ENCODE data around the gene OGFOD1.

OGFOD1 gene

GRCh38 chr16:56515665-56516064 lies 64.3 kb downstream of the OGFOD1 start:
- peaks cover 2 to 4% of the 10 kb centered on the region in 2 donors for H3K36me3 ChIP-seq (ENCODE audit: control insufficient read depth in 2 of 2, insufficient read depth in 2 of 2, low read length in 2 of 2)
- no peak overlapping the region for H3K4me3 ChIP-seq (ENCODE audit: low read length in 2 of 2)
- no peak overlapping the region for H3K9ac ChIP-seq (ENCODE audit: low read depth in 1 of 2, low read length in 2 of 2)
- peaks cover 4 to 13% of the 10 kb centered on the region in 2 donors for H3K4me1 ChIP-seq (ENCODE audit: control insufficient read depth in 2 of 2, insufficient read depth in 2 of 2, low read length in 2 of 2)
- H3K9me3 ChIP-seq (ENCODE audit: control insufficient read depth in 2 of 2, low read length in 2 of 2), result no peaks in the 10 kb centered on the region
- H3K27me3 ChIP-seq (ENCODE audit: control insufficient read depth in 2 of 2, insufficient read depth in 2 of 2, low read length in 2 of 2), result no peaks in the 10 kb centered on the region
- no peak overlapping the region for H3K27ac ChIP-seq (ENCODE audit: low read depth in 2 of 2, low read length in 2 of 2)

GRCh38 chr16:56517206-56517605 lies 65.9 kb downstream of the OGFOD1 start:
- H3K27ac ChIP-seq (ENCODE audit: low read depth in 2 of 2, low read length in 2 of 2), result no peak overlapping the region
- H3K9me3 ChIP-seq (ENCODE audit: control insufficient read depth in 2 of 2, low read length in 2 of 2), result no peaks in the 10 kb centered on the region
- peaks cover 4 to 13% of the 10 kb centered on the region in 2 donors for H3K4me1 ChIP-seq (ENCODE audit: control insufficient read depth in 2 of 2, insufficient read depth in 2 of 2, low read length in 2 of 2)
- H3K27me3 ChIP-seq (ENCODE audit: control insufficient read depth in 2 of 2, insufficient read depth in 2 of 2, low read length in 2 of 2), result no peaks in the 10 kb centered on the region
- no peak overlapping the region for H3K9ac ChIP-seq (ENCODE audit: low read depth in 1 of 2, low read length in 2 of 2)
- peaks cover 0 to 4% of the 10 kb centered on the region in 2 donors for H3K36me3 ChIP-seq (ENCODE audit: control insufficient read depth in 2 of 2, insufficient read depth in 2 of 2, low read length in 2 of 2)
- no peak overlapping the region for H3K4me3 ChIP-seq (ENCODE audit: low read length in 2 of 2)

- Histone ChIP-seq H3K27ac (ENCODE audit: low read depth in 2 of 2, low read length in 2 of 2) (no peak overlapping the region), H3K27me3 (ENCODE audit: control insufficient read depth in 2 of 2, insufficient read depth in 2 of 2, low read length in 2 of 2) (no peaks in the 10 kb centered on the region), H3K9ac (ENCODE audit: low read depth in 1 of 2, low read length in 2 of 2) (no peak overlapping the region), H3K9me3 (ENCODE audit: control insufficient read depth in 2 of 2, low read length in 2 of 2) (no peaks in the 10 kb centered on the region), H3K4me3 (ENCODE audit: low read length in 2 of 2) (no peak overlapping the region), H3K36me3 (ENCODE audit: control insufficient read depth in 2 of 2, insufficient read depth in 2 of 2, low read length in 2 of 2) (no peaks in the 10 kb centered on the region), H3K4me1 (ENCODE audit: control insufficient read depth in 2 of 2, insufficient read depth in 2 of 2, low read length in 2 of 2) (peaks cover 4 to 13% of the 10 kb centered on the region in 2 donors)
Observed at GRCh38 chr16:56518425-56518824, 67.1 kb downstream of the OGFOD1 start.

- Histone ChIP-seq H3K9ac (ENCODE audit: low read depth in 1 of 2, low read length in 2 of 2) (peak within 1 kb of the TSS; percentile 83 to 92), H3K27me3 (ENCODE audit: control insufficient read depth in 2 of 2, insufficient read depth in 2 of 2, low read length in 2 of 2) (no peaks in the 10 kb centered on the region), H3K9me3 (ENCODE audit: control insufficient read depth in 2 of 2, low read length in 2 of 2) (no peaks in the 10 kb centered on the region), H3K4me3 (ENCODE audit: low read length in 2 of 2) (peak within 1 kb of the TSS; percentile 91 to 93), H3K27ac (ENCODE audit: low read depth in 2 of 2, low read length in 2 of 2) (peak within 1 kb of the TSS; percentile 92 to 96), H3K4me1 (ENCODE audit: control insufficient read depth in 2 of 2, insufficient read depth in 2 of 2, low read length in 2 of 2) (peaks cover 4 to 13% of the 10 kb centered on the region in 2 donors), H3K36me3 (ENCODE audit: control insufficient read depth in 2 of 2, insufficient read depth in 2 of 2, low read length in 2 of 2) (no peaks in the 10 kb centered on the region)
Observed at GRCh38 chr16:56519459-56520250, 68.3 kb downstream of the OGFOD1 start, which contains the start of gene BBS2. TSS of gene BBS2 (minus strand) at chr16:56520024. CDS start at chr16:56519862, 162 bp downstream.

- no peaks in the 10 kb centered on the region for H3K27me3 ChIP-seq (ENCODE audit: control insufficient read depth in 2 of 2, insufficient read depth in 2 of 2, low read length in 2 of 2)
- H3K9ac ChIP-seq (ENCODE audit: low read depth in 1 of 2, low read length in 2 of 2), result peak overlapping the region; percentile 28 to 92
- H3K4me1 ChIP-seq (ENCODE audit: control insufficient read depth in 2 of 2, insufficient read depth in 2 of 2, low read length in 2 of 2), result peaks cover 4 to 13% of the 10 kb centered on the region in 2 donors
- peak overlapping the region; percentile 91 to 93 for H3K4me3 ChIP-seq (ENCODE audit: low read length in 2 of 2)
- no peaks in the 10 kb centered on the region for H3K36me3 ChIP-seq (ENCODE audit: control insufficient read depth in 2 of 2, insufficient read depth in 2 of 2, low read length in 2 of 2)
- H3K27ac ChIP-seq (ENCODE audit: low read depth in 2 of 2, low read length in 2 of 2), result peak overlapping the region; percentile 92 to 96
- no peaks in the 10 kb centered on the region for H3K9me3 ChIP-seq (ENCODE audit: control insufficient read depth in 2 of 2, low read length in 2 of 2)
Observed at GRCh38 chr16:56520251-56520577, 68.9 kb downstream of the OGFOD1 start.

- no peak overlapping the region for H3K27ac ChIP-seq (ENCODE audit: low read depth in 2 of 2, low read length in 2 of 2)
- no peaks in the 10 kb centered on the region for H3K36me3 ChIP-seq (ENCODE audit: control insufficient read depth in 2 of 2, insufficient read depth in 2 of 2, low read length in 2 of 2)
- H3K4me1 ChIP-seq (ENCODE audit: control insufficient read depth in 2 of 2, insufficient read depth in 2 of 2, low read length in 2 of 2), result peaks cover under 1 to 3% of the 10 kb centered on the region in 2 donors
- H3K4me3 ChIP-seq (ENCODE audit: low read length in 2 of 2), result no peak overlapping the region
- no peak overlapping the region for H3K9ac ChIP-seq (ENCODE audit: low read depth in 1 of 2, low read length in 2 of 2)
- no peaks in the 10 kb centered on the region for H3K9me3 ChIP-seq (ENCODE audit: control insufficient read depth in 2 of 2, low read length in 2 of 2)
- no peaks in the 10 kb centered on the region for H3K27me3 ChIP-seq (ENCODE audit: control insufficient read depth in 2 of 2, insufficient read depth in 2 of 2, low read length in 2 of 2)
Observed at GRCh38 chr16:56525236-56525635, 73.9 kb downstream of the OGFOD1 start.
